GM21529 (cell line): Measurements from ENCODE around the gene MOGAT2.
"Not testable (repeated sequence)": the region's sequence is repeated elsewhere in the genome, so short reads cannot be mapped to it uniquely, and the experiment has no call there.

Experiments
- ATAC-seq: cut with Tn5 transposase; IDR thresholded peaks from one replicate; pipeline ENCODE4 v1.9.1; 2021; ENCODE audit not compliant: unreplicated experiment

The MOGAT2 gene

DNA sequence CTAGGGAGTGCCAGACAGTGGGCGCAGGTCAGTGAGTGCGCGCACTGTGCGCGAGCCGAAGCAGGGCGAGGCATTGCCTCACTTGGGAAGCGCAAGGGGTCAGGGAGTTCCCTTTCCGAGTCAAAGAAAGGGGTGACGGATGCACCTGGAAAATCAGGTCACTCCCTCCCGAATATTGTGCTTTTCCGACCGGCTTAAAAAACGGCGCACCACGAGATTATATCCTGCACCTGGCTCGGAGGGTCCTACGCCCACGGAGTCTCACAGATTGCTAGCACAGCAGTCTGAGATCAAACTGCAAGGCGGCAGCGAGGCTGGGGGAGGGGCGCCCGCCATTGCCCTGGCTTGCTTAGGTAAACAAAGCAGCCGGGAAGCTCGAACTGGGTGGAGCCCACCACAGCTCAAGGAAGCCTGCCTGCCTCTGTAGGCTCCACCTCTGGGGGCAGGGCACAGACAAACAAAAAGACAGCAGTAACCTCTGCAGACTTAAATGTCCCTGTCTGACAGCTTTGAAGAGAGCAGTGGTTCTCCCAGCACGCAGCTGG is 31.2 kb downstream of the MOGAT2 start:
- ATAC-seq: not testable (repeated sequence)

DNA sequence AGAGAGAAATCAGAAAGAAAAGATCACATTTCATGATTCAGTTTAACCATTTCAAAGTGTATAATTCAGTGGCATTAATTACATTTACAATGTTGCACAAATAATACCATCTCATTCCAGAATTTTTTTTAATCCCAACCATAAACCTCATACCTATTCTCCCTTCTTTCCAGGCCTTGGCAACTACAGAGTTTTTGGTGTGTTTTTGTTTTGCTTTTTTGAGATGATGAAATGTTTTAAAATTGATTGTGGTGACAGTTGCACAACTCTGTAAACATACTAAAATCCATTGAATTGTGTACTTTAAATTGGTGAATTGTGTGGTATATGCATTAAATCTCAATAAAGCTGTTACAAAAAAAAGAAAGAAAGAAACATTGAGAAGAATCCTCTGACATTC is 37.3 kb downstream of the MOGAT2 start:
- not testable (repeated sequence) for ATAC-seq

- ATAC-seq: no peak
These were observed 40.0 kb downstream of the MOGAT2 start for GRCh38 chr11:75757651-75758050.

DNA sequence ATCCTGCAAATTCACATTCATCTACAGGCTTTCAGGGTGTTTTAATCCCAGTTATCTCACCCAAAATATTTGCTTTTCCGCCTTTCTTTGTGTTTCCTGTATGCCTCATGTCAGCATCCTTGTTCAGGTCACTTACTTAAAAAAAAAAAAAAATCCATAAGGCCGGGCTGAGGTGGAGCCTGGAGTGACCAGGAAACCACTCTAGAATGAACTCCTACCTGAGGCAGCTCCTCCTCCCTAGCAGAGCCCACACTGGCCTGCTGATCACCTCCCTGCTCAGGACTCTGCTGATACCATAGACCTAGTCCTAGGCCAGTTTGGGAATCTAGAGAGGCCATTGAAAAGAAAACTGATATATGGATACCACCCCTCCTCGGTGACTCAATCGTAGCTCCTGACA is 42.2 kb downstream of the MOGAT2 start:
- ATAC-seq: no peak

DNA sequence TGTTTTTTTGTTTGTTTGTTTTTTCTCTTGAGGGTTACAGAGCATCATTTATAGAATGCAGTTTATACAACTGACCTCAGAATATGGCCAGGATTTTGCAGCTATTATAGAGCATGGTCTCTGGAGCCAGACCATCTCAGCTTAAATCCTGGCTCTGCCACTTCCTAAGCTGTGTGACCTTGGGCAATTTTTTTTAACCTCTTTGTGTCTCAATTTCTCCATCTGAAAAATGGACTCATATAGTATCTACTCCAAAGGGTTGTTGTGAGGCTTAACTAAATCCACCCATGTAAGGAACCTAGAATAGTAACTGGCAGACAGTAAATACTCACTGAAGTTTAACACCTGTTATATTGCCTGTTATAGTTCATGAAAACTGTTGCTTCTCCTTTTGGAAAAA is 42.6 kb downstream of the MOGAT2 start:
- no peak for ATAC-seq

GRCh38 chr11:75760710-75761493 is 43.3 kb downstream of the MOGAT2 start:
- ATAC-seq: no peak

DNA sequence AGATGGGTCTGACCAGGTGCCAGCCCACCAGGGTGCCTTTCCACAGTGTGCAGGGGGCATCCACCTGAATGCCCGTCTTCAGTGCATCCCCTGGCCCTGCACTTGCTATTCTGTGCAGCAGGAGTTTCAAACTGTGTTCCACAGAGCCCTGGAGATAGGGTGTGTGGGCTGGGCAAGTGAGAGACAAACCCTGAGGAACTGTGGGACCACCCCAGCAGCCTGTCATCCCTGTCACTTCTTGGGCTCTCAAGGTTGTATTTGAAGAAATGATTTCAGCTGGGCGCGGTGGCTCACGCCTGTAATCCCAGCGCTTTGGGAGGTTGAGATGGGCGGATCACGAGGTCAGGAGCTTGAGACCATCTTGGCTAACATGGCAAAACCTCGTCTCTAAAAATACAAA is 44.5 kb downstream of the MOGAT2 start:
- no peak for ATAC-seq

DNA sequence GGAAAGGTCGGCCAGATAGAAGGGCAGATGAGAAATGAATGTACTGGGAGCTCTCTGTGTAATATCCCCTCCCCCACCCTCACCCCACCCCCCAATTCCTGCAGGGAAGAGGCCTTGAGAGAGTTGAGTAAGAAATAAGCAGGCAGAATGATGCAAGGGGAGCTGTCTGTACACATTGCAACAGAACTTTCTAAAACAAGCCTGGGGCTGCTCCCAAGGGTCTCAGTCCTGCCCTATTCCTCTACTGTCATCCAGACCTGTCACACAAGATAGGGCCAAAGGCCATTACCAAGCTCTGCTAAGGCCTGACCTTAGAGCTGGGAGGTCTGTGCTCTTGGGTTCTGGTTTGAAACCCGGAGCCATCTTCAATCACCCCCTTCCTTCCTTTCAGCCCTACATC is 45.2 kb downstream of the MOGAT2 start:
- no peak for ATAC-seq

DNA sequence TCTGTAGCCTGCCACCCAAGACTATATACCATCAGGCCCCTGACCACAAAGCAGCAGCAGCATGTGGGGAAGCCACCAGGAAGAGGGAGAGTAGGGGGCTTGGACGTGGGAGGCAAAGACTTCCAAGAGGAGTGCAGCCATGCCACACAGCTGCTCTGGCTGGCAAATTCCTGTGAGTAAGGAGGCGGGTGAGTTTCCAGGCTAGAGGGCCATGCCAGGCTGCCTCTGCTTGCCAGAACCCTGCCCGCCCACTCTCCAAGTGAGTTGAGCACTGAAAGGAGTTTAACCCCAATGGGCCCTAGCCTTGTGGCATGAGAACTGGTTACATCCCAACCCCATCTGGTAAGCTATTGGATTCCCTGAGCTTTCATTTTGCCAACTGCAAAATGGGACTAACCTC is 46.2 kb downstream of the MOGAT2 start:
- no peak for ATAC-seq

- no peak for ATAC-seq
These were observed 47.5 kb downstream of the MOGAT2 start for GRCh38 chr11:75765116-75765515.

DNA sequence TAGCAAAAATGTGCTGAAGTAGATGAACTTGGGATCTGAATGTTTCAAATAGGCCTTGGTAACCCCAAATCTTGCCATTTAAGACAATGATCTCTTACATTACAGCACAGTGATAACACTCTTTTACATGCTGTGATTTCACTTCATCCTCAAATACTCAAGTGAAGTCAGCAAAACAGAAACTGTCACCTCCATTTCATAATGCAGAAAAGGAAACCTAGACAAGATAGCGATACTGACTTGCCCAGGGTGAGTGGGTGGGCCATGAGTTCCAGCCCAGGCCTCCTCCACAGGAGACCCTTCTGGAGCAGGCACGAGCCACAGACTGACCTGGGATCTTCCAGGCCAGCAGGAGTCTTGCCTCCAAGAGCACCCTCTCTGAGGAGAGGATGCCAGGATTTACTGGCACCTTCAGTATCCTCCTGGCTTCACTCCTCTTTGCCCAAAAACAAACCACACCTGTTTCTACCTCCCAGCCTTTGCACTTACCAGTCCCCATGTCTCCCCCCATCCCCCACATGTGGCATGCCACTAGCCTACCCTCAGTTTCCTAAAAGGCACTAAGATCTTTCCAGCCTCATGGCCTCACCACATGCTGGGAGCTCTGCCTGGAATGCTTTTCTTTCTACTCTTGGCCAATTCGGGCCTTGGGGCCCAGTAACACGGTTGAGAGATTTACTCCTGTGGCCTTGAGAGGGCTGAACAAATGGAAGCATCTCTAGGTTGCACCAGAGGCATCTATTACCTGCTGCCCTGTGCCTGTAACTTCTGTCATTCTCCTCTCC is 49.0 kb downstream of the MOGAT2 start:
- ATAC-seq: no peak

DNA sequence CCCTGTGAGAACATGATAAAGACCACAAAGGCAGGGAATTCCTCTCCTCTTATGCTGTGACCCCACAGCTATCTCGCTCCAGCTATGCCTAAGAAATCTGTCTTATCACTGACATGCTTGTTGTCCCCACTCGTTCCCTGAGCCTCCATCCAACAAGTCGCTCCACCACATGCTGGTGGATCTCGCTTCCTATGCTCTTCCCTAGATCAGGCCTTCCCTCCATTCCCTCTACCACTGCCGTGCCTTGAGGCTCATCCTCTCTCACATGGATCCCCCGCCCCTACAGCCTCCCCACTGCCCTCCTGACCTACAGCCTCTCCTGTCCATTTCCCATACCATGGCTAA is 49.6 kb downstream of the MOGAT2 start:
- ATAC-seq: no peak

- ATAC-seq: no peak
These were observed 50.1 kb downstream of the MOGAT2 start for GRCh38 chr11:75767793-75768111.

- ATAC-seq: peak; percentile 73
These were observed 50.7 kb downstream of the MOGAT2 start, which contains the start of gene DGAT2 for GRCh38 chr11:75768112-75768908. TSS of gene DGAT2 (plus strand) at chr11:75768778. CDS start at chr11:75768992, 214 bp downstream.

DNA sequence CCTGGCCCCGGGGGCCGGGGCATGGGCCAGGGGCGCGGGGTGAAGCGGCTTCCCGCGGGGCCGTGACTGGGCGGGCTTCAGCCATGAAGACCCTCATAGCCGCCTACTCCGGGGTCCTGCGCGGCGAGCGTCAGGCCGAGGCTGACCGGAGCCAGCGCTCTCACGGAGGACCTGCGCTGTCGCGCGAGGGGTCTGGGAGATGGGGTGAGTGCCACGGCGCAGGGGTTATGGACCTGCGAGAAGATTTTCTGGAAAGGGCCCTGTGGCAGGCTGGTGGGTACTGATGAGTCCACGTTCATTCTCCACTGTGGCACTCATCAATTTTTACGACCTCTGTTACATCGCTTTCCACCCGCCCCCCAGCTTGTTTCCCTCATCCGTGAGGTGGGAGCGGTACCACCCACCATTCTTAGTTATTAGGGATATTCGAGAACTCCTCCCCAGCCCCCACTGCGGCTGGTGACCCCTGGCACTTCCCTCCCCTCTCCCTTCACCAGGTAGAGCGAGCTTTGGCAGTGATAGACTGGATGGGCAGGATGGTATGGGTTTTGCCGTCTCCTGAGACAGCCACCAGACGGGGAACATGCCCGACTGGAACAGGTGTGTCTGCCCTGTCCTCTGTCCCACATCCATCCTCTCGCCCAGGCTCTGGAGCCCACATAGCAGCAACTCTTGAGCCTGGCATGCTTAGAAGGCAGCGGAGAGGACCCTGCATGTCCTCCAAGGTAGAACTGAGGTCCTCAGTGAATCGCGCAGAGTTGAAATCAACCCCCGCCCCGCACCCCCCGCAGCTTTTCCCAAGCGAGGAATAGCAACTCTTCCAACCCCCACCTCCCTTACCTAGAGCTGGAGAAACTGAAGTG is 51.5 kb downstream of the MOGAT2 start:
- no peak for ATAC-seq

DNA sequence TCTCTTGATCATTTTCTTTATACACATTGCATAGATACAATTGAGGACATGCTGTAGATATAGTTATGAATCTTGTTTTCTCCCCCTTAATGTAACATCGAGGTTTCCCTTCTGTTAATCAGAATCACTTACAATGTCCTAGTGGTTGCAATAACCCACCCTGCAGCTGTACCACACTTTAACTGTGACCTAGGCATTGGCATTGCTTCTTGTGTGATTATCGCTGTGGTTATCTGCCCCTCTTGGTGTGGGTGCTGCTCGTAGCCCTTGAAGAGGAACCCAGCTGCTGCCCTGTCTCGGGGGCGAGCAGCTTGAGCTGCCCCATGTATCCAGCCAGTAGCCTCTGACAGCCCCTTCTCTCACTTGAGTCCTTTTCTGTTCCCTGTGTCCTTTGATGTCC is 52.5 kb downstream of the MOGAT2 start:
- ATAC-seq: no peak

DNA sequence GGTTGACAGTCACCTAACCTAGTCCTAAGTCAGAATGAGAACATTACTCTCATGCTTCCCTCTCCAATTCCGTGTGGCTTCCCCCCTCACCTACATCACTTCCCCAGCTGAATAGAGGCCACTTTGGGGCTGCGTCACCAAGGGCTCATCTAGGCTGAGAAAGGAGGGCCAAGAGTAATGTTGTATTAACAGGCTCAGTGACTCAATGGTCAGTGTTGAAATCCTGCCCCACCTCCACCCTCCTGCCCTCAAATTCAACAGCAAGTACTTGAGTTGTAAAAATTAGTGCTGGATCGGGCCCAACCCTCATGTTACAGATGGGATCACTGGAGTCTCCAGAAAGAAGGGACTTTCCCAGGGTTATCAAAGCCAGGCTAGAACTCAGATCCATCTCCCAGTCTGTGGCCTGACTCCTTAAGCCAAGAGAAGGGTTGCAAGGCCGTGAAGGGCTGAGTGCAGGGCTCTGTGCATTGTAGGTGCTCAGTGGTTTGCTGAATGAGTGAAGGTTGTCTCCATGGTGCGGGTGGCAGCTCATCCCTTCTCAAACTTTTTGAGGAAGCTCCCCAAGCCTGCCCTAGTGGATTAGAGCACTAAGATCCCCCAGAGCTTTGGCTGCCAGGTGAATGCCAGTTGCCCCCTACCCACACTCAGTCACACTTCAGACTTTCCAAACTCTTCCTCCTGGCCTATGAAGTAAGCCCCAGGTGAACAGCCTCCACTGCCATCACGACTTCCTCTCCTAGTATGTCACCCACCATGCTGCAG is 54.2 kb downstream of the MOGAT2 start:
- ATAC-seq: no peak

GRCh38 chr11:75773595-75774353 is 56.1 kb downstream of the MOGAT2 start:
- peak; percentile 87 for ATAC-seq

- no peak for ATAC-seq
These were observed 57.4 kb downstream of the MOGAT2 start for GRCh38 chr11:75775056-75775455.
